SK-N-SH treated with all-trans-retinoic acid at 6 μM for 48 hours (cell line): ENCODE measurements around the gene IL4R.
A peak's percentile ranks its signal among the peaks of the same experiment; 100 is the strongest.

Source experiments
- ATAC-seq: fragments of 200-7000 bp; cut with Tn5 transposase; 3 replicates; pipeline ENCODE4 v1.9.1; 2020; ENCODE audit warnings: mild to moderate bottlenecking, moderate library complexity
- ARNTL ChIP-seq: fragments of 450-650 bp; formaldehyde crosslinking; IDR thresholded peaks from 2 replicates; pipeline ENCODE4 v1.5.0; 2020; ENCODE audit warnings: low read depth, mild to moderate bottlenecking, moderate library complexity, borderline replicate concordance
- BACH2 ChIP-seq: fragments of 250-450 bp; sonication (Bioruptor Pico); IDR thresholded peaks from 2 replicates; pipeline ENCODE4 v1.9.0; 2021; ENCODE audit warnings: mild to moderate bottlenecking, borderline replicate concordance
- CREB5 ChIP-seq: fragments of 250-450 bp; sonication (Bioruptor Pico); IDR thresholded peaks from 2 replicates; pipeline ENCODE4 v1.5.1; 2020; ENCODE audit warnings: low read depth, mild to moderate bottlenecking, moderate library complexity
- CSDC2 ChIP-seq: fragments of 250-450 bp; sonication (Bioruptor Pico); IDR thresholded peaks from 2 replicates; pipeline ENCODE4 v1.5.0; 2020; ENCODE audit warnings: mild to moderate bottlenecking, moderate library complexity
- CSRNP3 ChIP-seq: fragments of 250-450 bp; sonication (Bioruptor Pico); IDR thresholded peaks from 2 replicates; pipeline ENCODE4 v1.5.1; 2021; ENCODE audit warnings: mild to moderate bottlenecking, moderate library complexity
- ESRRG ChIP-seq: fragments of 250-450 bp; sonication (Bioruptor Pico); IDR thresholded peaks from 2 replicates; pipeline ENCODE4 v1.6.1; 2021; ENCODE audit warnings: mild to moderate bottlenecking
- GLIS3 ChIP-seq: fragments of 250-450 bp; sonication (Bioruptor Pico); IDR thresholded peaks from 2 replicates; pipeline ENCODE4 v1.5.0; 2020; ENCODE audit warnings: mild to moderate bottlenecking, moderate library complexity
- ISL1 ChIP-seq: fragments of 250-450 bp; sonication (Bioruptor Pico); IDR thresholded peaks from 2 replicates; pipeline ENCODE4 v2.1.2; 2022; ENCODE audit warnings: mild to moderate bottlenecking, moderate library complexity
- POU6F1 ChIP-seq: fragments of 250-450 bp; sonication (Bioruptor Pico); IDR thresholded peaks from 2 replicates; pipeline ENCODE4 v1.8.0; 2021; ENCODE audit warnings: low read depth, mild to moderate bottlenecking, moderate library complexity, borderline replicate concordance
- PPARA ChIP-seq: fragments of 250-450 bp; sonication (Bioruptor Pico); IDR thresholded peaks from 2 replicates; pipeline ENCODE4 v1.5.0; 2020; ENCODE audit warnings: mild to moderate bottlenecking, borderline replicate concordance
- RARB ChIP-seq: fragments of 250-450 bp; sonication (Bioruptor Pico); IDR thresholded peaks from 2 replicates; pipeline ENCODE4 v1.8.0; 2021; ENCODE audit warnings: mild to moderate bottlenecking, moderate library complexity
- SNAI2 ChIP-seq: fragments of 250-450 bp; sonication (Bioruptor Pico); IDR thresholded peaks from 2 replicates; pipeline ENCODE4 v1.5.0; 2020; ENCODE audit warnings: mild to moderate bottlenecking, moderate library complexity
- TCF4 ChIP-seq: fragments of 250-450 bp; sonication (Bioruptor Pico); IDR thresholded peaks from 2 replicates; pipeline ENCODE4 v1.8.0; 2021; ENCODE audit warnings: mild to moderate bottlenecking, moderate library complexity, borderline replicate concordance
- TSHZ2 ChIP-seq: fragments of 250-450 bp; sonication (Bioruptor Pico); IDR thresholded peaks from 2 replicates; pipeline ENCODE4 v1.5.0; 2020; ENCODE audit warnings: mild to moderate bottlenecking, moderate library complexity
- ZC3H10 ChIP-seq: fragments of 250-450 bp; sonication (Bioruptor Pico); IDR thresholded peaks from 2 replicates; pipeline ENCODE4 v1.5.1; 2021; ENCODE audit warnings: mild to moderate bottlenecking, moderate library complexity
- ZFP3 ChIP-seq: fragments of 250-450 bp; sonication (Bioruptor Pico); IDR thresholded peaks from 2 replicates; pipeline ENCODE4 v1.5.0; 2020; ENCODE audit warnings: mild to moderate bottlenecking, moderate library complexity
- ZFP30 ChIP-seq: fragments of 450-650 bp; formaldehyde crosslinking; IDR thresholded peaks from 2 replicates; pipeline ENCODE4 v1.5.0; 2022; ENCODE audit warnings: mild to moderate bottlenecking, moderate library complexity
- ZNF70 ChIP-seq: fragments of 450-650 bp; formaldehyde crosslinking; IDR thresholded peaks from 2 replicates; pipeline ENCODE4 v1.5.0; 2020; ENCODE audit warnings: mild to moderate bottlenecking, moderate library complexity

The IL4R gene

GRCh38 chr16:27268376-27269299 lies 45.1 kb upstream of the IL4R start, which contains the start of gene NSMCE1:
Gene NSMCE1 (minus strand): TSS chr16:27268772. CDS start chr16:27257570, 11,202 bp downstream.
- 0 out of 2 replicates have a peak, but pooled peaks have one; percentile 17 for TF ChIP-seq CSDC2 (CRISPR knock-in tag)
- TF ChIP-seq CSRNP3, result 0 out of 2 replicates have a peak, but pooled peaks have one; percentile 47
- TF ChIP-seq ZC3H10 (CRISPR knock-in tag), result no peak
- TF ChIP-seq TSHZ2 (CRISPR knock-in tag), result peak; percentile 32; the same call in 1 of the 2 replicates
- TF ChIP-seq ISL1, result no peak
- TF ChIP-seq RARB, result no peak
- peak; percentile 78; the same call in 1 of the 2 replicates for TF ChIP-seq GLIS3 (CRISPR knock-in tag)
- no peak for TF ChIP-seq ESRRG (CRISPR knock-in tag)
- TF ChIP-seq ZNF70 (CRISPR knock-in tag), result 0 out of 2 replicates have a peak, but pooled peaks have one; percentile 6

GRCh38 chr16:27269300-27270150 lies 44.2 kb upstream of the IL4R start:
- TF ChIP-seq SNAI2 (no peak), RARB (no peak), PPARA (CRISPR knock-in tag) (no peak), ZFP30 (CRISPR knock-in tag) (no peak), CSRNP3 (no peak)
- no peak for ATAC-seq

More at GRCh38 chr16:27268376-27269299, 45.1 kb upstream of the IL4R start, which contains the start of gene NSMCE1:
- ATAC-seq, result peak; percentile 99

GRCh38 chr16:27270349-27270748 lies 43.4 kb upstream of the IL4R start:
- no peak for TF ChIP-seq SNAI2
- TF ChIP-seq BACH2 (CRISPR knock-in tag), result no peak
- TF ChIP-seq GLIS3 (CRISPR knock-in tag), result no peak
- TF ChIP-seq POU6F1 (CRISPR knock-in tag), result no peak
- no peak for TF ChIP-seq CSDC2 (CRISPR knock-in tag)
- TF ChIP-seq TSHZ2 (CRISPR knock-in tag), result no peak
- TF ChIP-seq ZC3H10 (CRISPR knock-in tag), result no peak
- TF ChIP-seq ARNTL, result no peak
- TF ChIP-seq CREB5 (CRISPR knock-in tag), result no peak
- TF ChIP-seq ESRRG (CRISPR knock-in tag), result no peak
- no peak for TF ChIP-seq TCF4 (CRISPR knock-in tag)
- TF ChIP-seq ZFP3 (CRISPR knock-in tag), result no peak
- no peak for TF ChIP-seq ZFP30 (CRISPR knock-in tag)
- no peak for ATAC-seq
